HL-60 (cell line): ENCODE data around the gene PTPRT.

Experiments used
- CTCF ChIP-seq: IDR thresholded peaks from one replicate; pipeline ENCODE4 v1.5.1; 2011; ENCODE audit warnings: low read length, control low read depth, inconsistent platforms; ENCODE audit not compliant: insufficient read depth
- POLR2AphosphoS5 ChIP-seq: IDR thresholded peaks from 2 replicates; pipeline ENCODE4 v1.6.1; 2012; ENCODE audit warnings: low read depth
- SPI1 ChIP-seq: IDR thresholded peaks from 2 replicates; pipeline ENCODE4 v1.6.1; 2012; ENCODE audit warnings: low read depth, mild to moderate bottlenecking, borderline replicate concordance
- TF ChIP-seq, protein P1 (sequence below): IDR thresholded peaks from 2 replicates; pipeline ENCODE4 v1.6.1; 2012; ENCODE audit warnings: low read depth; ENCODE audit not compliant: insufficient replicate concordance

GRCh38 chr20:43238266-43238665 lies 48.6 kb upstream of the PTPRT start:
- TF ChIP-seq CTCF (no peak), POLR2AphosphoS5 (no peak), SPI1 (no peak)
- TF ChIP-seq, protein P1, sequence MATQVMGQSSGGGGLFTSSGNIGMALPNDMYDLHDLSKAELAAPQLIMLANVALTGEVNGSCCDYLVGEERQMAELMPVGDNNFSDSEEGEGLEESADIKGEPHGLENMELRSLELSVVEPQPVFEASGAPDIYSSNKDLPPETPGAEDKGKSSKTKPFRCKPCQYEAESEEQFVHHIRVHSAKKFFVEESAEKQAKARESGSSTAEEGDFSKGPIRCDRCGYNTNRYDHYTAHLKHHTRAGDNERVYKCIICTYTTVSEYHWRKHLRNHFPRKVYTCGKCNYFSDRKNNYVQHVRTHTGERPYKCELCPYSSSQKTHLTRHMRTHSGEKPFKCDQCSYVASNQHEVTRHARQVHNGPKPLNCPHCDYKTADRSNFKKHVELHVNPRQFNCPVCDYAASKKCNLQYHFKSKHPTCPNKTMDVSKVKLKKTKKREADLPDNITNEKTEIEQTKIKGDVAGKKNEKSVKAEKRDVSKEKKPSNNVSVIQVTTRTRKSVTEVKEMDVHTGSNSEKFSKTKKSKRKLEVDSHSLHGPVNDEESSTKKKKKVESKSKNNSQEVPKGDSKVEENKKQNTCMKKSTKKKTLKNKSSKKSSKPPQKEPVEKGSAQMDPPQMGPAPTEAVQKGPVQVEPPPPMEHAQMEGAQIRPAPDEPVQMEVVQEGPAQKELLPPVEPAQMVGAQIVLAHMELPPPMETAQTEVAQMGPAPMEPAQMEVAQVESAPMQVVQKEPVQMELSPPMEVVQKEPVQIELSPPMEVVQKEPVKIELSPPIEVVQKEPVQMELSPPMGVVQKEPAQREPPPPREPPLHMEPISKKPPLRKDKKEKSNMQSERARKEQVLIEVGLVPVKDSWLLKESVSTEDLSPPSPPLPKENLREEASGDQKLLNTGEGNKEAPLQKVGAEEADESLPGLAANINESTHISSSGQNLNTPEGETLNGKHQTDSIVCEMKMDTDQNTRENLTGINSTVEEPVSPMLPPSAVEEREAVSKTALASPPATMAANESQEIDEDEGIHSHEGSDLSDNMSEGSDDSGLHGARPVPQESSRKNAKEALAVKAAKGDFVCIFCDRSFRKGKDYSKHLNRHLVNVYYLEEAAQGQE = no peak
